Measurements from ENCODE around the gene MTCL1.

Gene MTCL1

GRCh38 chr18:8673256-8674209 is 31.8 kb upstream of the MTCL1 start:
- DNase-seq (ENCODE audit: low spot score) (no peak), ATAC-seq (ENCODE audit: low read depth) (peak; percentile 40; the same call in 1 of the 3 replicates)
- no peaks in the 10 kb centered on the region for H3K36me3 ChIP-seq (ENCODE audit: low read depth)
- no peak overlapping the region for H3K4me3 ChIP-seq (ENCODE audit: severe bottlenecking)
- H3K27me3 ChIP-seq (ENCODE audit: insufficient read depth, poor library complexity, severe bottlenecking) = no peaks in the 10 kb centered on the region
- H3K4me1 ChIP-seq (ENCODE audit: insufficient read depth, poor library complexity, severe bottlenecking) = no peaks in the 10 kb centered on the region
- no peak overlapping the region for H3K27ac ChIP-seq (ENCODE audit: poor library complexity, severe bottlenecking)
- TF ChIP-seq, protein P1, sequence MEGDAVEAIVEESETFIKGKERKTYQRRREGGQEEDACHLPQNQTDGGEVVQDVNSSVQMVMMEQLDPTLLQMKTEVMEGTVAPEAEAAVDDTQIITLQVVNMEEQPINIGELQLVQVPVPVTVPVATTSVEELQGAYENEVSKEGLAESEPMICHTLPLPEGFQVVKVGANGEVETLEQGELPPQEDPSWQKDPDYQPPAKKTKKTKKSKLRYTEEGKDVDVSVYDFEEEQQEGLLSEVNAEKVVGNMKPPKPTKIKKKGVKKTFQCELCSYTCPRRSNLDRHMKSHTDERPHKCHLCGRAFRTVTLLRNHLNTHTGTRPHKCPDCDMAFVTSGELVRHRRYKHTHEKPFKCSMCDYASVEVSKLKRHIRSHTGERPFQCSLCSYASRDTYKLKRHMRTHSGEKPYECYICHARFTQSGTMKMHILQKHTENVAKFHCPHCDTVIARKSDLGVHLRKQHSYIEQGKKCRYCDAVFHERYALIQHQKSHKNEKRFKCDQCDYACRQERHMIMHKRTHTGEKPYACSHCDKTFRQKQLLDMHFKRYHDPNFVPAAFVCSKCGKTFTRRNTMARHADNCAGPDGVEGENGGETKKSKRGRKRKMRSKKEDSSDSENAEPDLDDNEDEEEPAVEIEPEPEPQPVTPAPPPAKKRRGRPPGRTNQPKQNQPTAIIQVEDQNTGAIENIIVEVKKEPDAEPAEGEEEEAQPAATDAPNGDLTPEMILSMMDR (IDR thresholded peaks at IDR 0.05; ENCODE audit: poor library complexity, severe bottlenecking) = no peak
- H3K9me3 ChIP-seq (ENCODE audit: severe bottlenecking) = no peaks in the 10 kb centered on the region

- TF ChIP-seq, protein P1 (IDR thresholded peaks at IDR 0.05; ENCODE audit: poor library complexity, severe bottlenecking) = no peak
- Histone ChIP-seq H3K4me3 (ENCODE audit: severe bottlenecking) (no peak overlapping the region), H3K27ac (ENCODE audit: poor library complexity, severe bottlenecking) (no peak overlapping the region), H3K36me3 (ENCODE audit: low read depth) (no peaks in the 10 kb centered on the region), H3K27me3 (ENCODE audit: insufficient read depth, poor library complexity, severe bottlenecking) (no peaks in the 10 kb centered on the region), H3K9me3 (ENCODE audit: severe bottlenecking) (no peaks in the 10 kb centered on the region), H3K4me1 (ENCODE audit: insufficient read depth, poor library complexity, severe bottlenecking) (no peaks in the 10 kb centered on the region)
- DNase-seq (ENCODE audit: low spot score) = no peak
- no peak for ATAC-seq (ENCODE audit: low read depth)
Observed at GRCh38 chr18:8675057-8675456, 30.3 kb upstream of the MTCL1 start.

DNA sequence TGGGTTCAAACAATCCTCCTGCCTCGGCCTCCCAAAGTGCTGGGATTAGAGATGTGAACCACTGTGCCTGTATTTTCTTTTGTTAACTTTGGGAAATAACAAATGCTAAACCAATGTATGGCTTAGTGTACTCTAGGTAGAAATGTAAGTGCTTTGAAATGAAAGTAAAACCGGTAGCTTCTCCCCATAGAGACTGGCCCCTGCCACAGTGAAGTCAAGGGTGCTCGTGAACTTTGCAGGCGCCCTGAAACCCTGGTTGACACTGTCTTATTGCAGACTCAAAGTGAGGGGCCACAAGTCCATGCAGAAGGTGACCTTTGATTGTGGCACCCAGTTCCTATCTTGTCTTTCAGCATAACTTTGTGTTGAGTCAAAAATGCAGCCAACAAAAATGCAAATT is 24.2 kb upstream of the MTCL1 start:
- TF ChIP-seq, protein P1 (IDR thresholded peaks at IDR 0.05; ENCODE audit: poor library complexity, severe bottlenecking) = no peak
- H3K27me3 ChIP-seq (ENCODE audit: insufficient read depth, poor library complexity, severe bottlenecking) = no peaks in the 10 kb centered on the region
- no peaks in the 10 kb centered on the region for H3K36me3 ChIP-seq (ENCODE audit: low read depth)
- no peak for DNase-seq (ENCODE audit: low spot score)
- H3K27ac ChIP-seq (ENCODE audit: poor library complexity, severe bottlenecking) = no peak overlapping the region
- peaks cover 13% of the 10 kb centered on the region for H3K4me1 ChIP-seq (ENCODE audit: insufficient read depth, poor library complexity, severe bottlenecking)
- no peaks in the 10 kb centered on the region for H3K9me3 ChIP-seq (ENCODE audit: severe bottlenecking)
- no peak for ATAC-seq (ENCODE audit: low read depth)
- no peak overlapping the region for H3K4me3 ChIP-seq (ENCODE audit: severe bottlenecking)

- Histone ChIP-seq H3K9me3 (ENCODE audit: severe bottlenecking) (no peaks in the 10 kb centered on the region), H3K4me3 (ENCODE audit: severe bottlenecking) (no peak overlapping the region), H3K4me1 (ENCODE audit: insufficient read depth, poor library complexity, severe bottlenecking) (peaks cover 13% of the 10 kb centered on the region), H3K36me3 (ENCODE audit: low read depth) (no peaks in the 10 kb centered on the region), H3K27me3 (ENCODE audit: insufficient read depth, poor library complexity, severe bottlenecking) (no peaks in the 10 kb centered on the region), H3K27ac (ENCODE audit: poor library complexity, severe bottlenecking) (peak overlapping the region; percentile 77)
- TF ChIP-seq, protein P1 (IDR thresholded peaks at IDR 0.05; ENCODE audit: poor library complexity, severe bottlenecking) = no peak
- no peak for DNase-seq (ENCODE audit: low spot score)
- no peak for ATAC-seq (ENCODE audit: low read depth)
Observed at GRCh38 chr18:8684577-8684976, 20.8 kb upstream of the MTCL1 start.
